Activated T-cell treated with anti-CD3 and anti-CD28 coated beads, Interleukin-2, amount 50 U/mL, for 1 hour (primary cell): Measurements from ENCODE around the gene BAZ1A.
"Not testable (repeated sequence)": the region's sequence is repeated elsewhere in the genome, so short reads cannot be mapped to it uniquely, and the experiment has no call there.

Experiments
- DNase-seq: peaks from one replicate; pipeline ENCODE4 v3.0.0-alpha.2; 2020

Gene BAZ1A

DNA sequence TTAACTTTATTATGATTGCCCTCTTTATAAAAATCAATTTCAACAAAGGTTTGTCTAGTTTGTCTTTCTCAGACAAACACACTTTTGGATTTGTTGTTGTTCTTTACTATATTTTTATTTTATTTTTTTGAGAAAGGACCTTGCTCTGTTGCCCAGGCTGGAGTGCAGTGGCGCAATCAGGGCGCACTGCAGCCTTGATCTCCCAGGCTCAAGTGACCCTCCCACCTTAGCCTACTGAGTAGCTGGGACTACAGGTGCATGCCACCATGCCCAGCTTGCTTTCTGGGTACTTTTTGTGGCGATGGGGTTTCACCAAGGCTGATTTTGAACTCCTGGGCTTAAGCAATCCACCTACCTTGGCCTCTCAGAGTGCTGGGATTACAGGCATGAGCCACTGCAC is 96.4 kb downstream of the BAZ1A start:
- no peak for DNase-seq

DNA sequence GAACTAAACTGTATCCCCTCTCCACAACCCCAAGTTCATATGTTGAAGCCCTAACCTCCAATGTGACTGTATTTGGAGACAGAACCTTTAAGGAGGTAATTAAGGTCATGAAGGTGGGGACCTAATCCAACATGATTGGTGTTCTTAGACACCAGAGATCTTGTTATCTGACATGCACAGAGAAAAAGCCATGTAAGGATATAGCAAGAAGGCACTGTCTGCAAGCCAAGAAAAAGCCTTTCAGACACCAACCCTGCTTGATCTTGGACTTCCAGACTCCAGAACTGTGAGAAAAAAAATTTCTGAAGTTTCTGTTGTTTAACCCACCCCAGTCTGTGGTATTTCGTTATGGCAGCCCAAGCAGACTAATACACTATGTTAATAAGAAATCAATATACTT is 98.5 kb downstream of the BAZ1A start:
- DNase-seq = no peak

DNA sequence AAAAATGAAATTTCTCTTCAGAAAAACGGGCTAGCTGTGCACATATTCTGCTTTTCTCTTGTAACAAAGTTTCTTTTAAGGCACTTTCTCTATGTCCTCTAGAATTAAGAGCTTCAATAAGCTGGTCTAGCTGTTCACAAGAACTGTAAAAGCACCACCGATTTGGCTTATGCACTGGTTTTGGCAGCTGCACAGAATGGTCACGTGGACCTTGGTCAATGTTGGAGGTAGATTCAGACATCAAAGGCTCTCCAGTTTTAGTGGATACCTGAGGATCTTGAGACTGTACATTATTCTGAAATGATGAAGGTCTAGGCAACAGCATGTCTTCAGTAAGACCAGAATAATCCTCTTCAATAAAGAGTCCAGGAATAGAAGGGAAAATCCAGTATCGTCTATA is 99.2 kb downstream of the BAZ1A start:
- DNase-seq = no peak

DNA sequence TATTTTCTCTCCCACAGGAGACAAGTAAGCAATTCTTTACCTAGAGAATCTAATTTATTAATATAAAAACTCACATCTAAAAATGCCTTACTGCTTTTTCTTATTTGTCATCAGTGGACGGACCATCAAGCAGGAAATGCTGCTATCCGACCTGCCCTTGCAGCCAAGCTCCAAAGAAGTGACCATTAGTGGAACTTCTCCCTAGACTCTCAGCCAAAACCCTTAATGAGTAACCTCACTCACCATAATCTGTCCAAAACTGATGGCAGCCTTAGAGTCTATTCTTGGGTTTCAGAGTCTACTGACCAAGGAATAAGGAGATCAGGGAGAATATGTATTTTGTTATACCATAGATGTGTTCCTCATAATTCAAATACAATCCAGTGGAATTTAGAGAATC is 99.8 kb downstream of the BAZ1A start:
- DNase-seq = no peak

DNA sequence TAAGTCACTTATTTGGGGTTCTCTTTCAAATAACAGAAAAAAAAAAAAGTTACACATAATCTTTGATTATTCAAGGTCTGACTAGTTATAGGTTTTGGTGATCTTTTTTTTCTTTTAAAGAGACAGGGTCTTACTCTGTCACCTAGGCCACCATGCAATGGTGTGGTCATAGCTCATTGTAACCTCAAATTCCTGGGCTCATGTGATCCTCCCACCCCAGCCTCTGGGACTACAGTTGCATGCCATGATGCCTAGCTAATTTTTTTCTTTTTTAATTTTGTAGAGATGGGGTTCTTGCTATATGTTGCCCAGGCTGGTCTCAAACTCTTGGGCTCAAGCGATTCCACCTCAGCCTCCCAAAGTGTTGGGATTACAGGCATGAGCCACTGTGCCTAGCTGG is 104.3 kb downstream of the BAZ1A start:
- no peak for DNase-seq

DNA sequence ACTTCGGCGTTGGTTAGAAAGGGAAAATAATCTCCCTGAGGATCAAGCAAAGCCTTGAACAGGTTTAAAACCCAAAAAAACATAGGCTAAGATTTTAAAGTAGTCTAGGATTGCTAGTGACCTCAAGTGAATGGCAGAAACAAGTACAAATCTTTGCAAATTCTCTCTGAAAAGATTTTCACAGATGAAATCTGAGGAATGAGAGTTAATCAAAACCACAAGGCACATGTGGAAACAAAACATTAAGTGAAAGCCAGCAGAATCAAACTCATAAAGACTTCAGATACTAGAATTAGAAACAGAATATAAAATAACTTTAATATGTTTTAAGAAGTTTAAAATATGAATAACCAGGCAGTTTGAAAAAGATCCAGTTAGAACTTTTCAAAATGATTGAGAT is 108.6 kb downstream of the BAZ1A start:
- no peak for DNase-seq

DNA sequence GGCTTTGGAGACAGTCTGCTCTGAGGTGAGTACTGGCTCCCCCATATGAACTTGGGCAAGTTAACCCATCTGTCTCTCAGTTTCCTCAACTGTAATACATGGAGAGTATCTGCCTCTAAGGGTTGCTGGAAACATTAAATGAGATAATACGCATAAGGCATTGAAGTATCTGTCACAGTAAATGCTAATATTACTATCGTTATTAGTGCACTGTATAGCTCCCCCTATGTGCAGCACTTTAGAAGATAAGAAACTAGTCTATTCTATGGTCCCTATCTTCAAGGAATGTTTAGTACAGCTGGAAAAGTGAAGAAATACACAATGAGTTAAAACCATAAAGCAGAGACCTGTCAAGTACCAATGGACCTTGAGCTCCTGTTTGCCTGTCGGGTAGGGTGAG is 109.1 kb downstream of the BAZ1A start:
- no peak for DNase-seq

DNA sequence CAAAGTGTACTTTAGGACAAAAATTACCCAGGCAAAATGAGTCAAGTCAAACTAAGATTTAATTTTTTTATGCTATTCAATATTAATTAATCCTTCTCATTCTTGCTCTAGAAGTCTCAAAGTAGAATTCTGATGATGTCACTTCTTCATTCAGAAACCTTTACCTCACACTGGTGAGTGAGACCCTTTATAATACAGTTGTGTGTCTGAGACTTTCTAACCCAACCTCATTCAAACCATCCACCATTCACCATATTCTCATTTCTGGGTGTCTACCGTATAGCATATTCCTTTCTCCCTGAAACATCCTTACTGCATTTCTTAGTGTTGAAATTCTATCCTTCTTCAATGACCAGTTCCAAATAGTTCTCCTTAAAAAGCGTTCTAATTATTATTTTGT is 119.9 kb downstream of the BAZ1A start:
- DNase-seq = no peak

DNA sequence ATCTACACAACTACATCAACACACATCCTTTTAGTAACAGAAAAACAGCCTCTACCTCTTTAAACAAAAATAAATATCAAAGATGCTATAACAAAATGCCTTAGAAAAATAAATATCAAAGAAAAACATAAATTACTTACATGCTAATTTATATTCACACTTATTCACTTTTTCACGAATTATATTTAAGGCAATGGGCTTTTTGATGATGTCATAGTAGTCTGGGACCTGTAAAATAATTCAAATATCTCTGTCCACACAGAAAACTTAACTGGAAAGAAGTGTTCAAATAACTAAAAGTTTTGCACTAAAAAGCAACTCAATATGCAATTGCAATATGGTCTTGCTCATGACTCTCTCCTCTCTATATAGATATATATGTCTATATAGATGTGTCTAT is 120.5 kb downstream of the BAZ1A start:
- no peak for DNase-seq

DNA sequence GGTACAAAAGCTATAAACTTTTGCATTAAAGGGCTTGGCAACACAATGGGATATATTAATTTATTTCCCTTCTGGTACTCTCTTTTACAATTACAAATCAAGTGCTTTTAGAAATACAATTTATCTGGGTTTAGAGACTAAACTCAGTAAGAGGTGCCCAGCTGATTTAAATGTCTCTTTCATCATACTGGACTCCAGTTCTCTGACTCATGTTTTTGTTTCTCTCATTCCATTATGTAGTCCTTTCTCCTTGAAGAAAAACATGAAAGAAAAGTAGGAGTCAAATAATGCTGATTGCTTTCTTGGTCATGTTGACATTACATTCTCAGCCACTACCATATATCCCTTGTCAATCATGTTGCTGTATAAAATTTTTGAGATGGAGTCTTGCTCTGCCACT is 124.5 kb downstream of the BAZ1A start:
- DNase-seq = no peak

DNA sequence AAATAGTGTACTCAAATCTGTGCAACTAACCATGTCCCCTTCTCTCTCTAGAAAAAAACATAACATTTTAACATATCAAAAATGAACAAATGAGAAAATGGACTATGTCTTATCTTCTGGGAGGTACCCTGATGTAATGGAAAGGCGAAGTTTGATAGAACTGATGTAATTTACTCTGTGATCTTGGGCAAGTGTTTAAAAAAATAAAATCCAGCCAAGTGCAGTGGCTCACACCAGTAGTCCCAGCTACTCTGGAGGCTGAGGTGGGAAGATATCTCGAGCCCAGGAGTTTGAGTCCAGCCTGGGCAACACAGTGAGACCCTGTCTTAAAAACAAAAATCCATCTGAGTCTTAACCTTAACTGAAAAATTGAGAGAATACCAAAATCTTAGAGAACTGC is 124.9 kb downstream of the BAZ1A start:
- no peak for DNase-seq

DNA sequence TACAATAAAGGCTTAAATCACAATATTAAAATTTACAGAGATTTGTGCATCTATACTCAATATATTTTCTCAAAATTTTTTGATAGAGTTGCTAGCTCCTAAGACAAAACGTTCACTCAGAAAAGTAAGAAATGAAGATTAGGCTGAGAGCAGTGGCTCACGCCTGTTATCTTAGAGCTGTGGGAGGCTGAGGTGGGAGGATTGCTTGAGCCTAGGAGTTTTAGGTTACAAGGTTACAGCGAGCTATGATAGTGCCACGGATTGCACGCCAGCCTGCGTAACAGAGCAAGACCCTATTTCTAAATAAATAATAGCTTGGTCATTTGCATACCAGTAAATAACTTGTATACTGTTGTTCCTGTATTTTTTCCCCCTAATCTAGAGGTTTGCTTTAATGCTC is 125.8 kb downstream of the BAZ1A start:
- no peak for DNase-seq

DNA sequence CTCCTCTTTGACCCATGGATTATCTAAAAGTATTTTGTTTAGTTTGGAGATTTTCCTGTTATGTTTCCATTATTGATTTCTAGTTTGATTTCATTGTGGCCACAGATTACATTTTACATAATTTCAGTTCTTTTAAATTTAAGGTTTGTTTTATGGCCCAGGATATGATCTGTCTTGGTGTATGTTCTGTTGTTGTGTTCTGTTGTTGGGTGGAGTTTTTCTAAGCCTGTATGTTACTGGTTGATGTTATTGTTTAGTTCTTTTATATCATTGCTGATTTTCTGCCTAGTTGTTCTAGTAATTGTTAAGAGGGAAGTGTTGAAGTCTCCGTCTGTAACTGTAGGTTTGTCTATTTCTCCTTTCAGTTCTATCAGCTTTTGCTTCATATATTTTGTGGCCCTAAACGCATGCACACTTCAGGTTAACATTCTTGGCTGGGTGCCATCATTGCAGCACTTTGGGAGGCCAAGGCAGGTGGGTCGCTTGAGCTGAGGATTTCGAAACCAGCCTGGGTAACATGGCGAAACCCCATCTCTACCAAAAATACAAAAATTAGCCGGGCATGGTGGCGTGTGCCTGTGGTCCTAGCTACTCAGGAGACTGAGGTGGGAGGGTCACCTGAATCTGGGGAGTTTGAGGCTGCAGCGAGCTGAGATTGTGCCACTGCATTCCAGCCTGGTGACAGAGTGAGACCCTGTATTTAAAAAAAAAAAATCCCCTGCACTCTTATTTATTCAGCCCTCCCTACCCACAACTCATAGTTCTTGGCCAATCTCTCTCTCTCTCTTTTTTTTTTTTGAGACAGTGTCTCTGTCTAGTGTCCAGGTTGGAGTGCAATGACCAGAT is 132.7 kb downstream of the BAZ1A start:
- DNase-seq = no peak

DNA sequence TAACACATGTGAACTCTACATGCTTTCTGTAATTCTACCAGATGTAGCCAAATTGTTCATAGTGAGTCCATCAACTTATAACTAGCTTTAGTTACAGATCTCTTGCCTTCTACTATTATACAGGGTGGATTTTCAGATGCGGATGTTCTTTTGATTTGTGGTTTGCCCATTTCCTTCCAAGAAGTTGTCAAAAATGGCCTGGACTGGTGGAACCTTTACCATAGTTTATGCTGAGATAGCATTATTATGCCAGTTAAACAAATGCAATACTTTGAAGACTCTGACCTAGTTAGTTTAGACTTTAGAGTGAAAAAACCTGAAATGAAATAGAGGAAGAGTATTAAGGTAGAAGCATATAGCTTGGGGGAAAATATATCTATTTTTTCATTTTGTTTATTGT is 133.3 kb downstream of the BAZ1A start:
- DNase-seq = no peak

DNA sequence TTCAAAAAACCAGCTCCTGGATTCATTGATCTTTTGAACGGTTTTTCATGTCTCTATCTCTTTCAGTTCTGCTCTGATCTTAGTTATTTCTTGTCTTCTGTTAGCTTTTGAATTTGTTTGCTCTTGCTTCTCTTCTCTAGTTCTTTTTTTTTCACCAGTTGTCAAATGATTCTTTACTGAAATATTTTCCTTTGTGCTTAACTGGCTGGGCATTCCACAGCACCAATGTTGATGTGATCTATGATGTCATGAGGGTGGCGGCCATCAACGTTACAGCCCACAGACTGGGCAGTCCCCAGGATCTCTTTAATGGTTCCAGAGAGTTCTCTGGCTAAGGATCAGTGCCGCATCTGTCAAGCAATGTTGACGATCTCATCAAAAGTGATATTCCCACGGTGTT is 135.0 kb downstream of the BAZ1A start:
- DNase-seq = not testable (repeated sequence)

DNA sequence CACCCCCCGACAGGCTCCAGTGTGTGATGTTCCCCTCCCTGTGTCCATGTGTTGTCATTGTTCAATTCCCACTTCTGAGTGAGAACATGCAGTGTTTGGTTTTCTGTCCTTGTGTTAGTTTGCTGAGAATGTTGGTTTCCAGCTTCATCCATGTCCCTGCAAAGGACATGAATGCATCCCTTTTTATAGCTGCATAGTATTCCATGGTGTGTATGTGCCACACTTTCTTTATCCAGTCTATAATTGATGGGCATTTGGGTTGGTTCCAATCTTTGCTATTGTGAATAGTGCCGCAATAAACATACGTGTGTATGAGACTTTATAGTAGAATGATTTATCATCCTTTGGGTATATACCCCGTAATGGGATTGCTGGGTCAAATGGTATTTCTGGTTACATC is 138.1 kb downstream of the BAZ1A start:
- DNase-seq = not testable (repeated sequence)

DNA sequence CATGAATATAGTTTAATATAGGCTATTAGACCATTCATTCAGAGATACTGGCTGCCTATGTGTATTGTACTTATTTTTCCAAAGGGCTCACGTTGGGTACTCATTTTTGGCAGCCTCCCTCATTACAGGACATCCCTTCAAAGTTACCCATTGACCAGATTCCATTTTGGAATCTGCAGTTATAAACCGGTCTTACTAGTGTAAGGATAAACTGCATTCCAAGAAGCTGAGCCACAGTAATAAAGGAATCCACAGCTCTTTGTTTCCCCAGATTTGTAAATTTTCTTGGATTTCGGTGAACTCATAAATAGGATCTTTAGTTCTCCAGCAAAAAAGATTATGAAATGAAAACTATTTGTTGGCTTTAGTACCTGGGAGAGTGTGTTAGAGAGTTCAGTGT is 141.9 kb downstream of the BAZ1A start:
- DNase-seq = no peak

DNA sequence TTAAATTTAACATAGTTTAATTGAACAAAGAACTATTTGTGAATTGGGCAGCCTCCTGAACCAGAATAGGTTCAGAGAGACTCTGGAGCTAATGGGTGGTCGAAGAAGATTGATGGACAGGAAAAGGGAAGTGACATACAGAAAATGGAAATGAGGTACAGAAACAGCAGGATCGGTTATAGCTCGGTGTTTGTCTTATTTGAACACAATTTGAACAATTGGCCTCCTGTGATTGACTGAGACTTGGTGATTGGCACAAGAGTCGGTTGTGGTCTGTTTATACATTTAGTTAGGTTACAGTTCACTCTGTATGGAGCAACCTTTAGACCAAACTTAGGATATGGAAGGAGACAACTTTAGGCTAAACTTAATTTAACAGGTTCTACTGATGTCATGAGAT is 142.4 kb downstream of the BAZ1A start:
- no peak for DNase-seq

DNA sequence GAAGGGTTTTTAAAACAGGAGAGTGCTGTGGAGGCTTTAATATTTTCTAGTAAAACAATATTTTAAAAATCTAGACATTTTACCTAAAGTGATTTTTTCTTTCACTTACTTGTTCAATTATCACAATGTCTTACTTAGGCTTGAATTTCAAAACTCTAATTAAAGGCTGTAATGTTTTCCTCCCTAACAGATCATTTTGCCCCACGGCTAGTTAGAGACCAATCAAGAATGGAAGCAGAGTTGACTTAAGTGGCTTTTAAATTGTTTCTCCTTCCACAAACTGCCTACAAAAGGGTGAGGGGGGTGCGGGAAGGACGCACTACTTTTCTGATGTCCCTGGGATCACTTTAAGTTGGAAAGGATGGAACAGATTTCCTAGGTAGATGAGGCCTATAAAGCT is 151.3 kb downstream of the BAZ1A start:
- no peak for DNase-seq

DNA sequence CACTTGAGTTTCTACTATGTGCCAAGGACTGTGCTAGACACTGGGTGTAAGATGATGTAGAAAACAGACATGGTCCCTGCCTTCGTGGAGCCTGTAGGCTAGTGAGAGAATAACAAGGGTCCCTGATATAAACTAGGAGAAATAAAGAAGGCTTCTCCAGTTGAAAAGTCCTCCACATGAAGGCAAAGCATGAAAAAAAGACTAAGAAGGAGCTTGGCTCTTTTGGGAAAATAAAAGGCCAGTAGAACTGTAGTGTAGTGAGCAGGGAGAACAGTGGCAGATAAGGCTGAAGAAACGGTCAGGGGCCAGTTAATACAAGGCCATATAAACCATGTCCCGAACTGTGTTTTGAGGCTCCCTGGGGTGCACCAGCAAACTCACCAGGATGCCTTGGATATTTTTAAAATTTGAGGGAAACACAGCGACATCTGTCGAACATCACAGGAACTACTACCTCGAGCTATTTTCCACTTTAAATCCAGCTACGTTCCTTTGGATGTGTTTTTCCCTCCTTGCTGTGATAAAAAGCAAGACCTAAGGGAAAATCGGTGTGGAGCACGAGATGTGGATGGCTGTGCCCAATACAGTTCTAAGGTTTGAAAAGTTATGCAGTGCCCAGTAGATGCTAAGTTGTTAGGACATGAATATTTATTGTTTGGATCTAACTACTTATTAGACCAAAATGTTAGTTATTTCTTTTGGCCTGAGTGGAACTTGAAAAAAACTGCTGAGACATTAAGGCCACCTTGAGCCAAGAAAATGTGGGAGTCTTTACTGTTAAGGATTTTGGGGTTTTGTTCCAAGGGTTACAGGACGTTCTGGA is 152.2 kb downstream of the BAZ1A start:
- peak; percentile 35 for DNase-seq

DNA sequence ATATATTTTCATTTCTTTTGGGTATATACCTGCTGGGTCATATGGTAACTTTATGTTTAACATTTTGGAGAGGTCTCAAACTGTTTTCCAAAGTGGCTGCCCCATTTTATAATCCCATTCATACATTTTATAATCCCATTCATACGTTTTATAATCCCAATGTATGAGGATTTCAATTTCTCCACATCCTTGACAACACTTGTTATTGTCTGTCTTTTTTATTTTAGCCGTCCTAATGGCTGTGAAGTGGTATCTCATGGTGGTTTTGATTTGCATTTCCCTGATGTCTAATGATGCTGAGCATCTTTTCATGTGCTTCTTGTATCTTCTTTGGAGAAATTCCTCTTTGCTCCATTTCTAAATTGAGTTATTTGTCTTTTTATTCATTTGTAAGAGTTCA is 154.0 kb downstream of the BAZ1A start:
- no peak for DNase-seq

DNA sequence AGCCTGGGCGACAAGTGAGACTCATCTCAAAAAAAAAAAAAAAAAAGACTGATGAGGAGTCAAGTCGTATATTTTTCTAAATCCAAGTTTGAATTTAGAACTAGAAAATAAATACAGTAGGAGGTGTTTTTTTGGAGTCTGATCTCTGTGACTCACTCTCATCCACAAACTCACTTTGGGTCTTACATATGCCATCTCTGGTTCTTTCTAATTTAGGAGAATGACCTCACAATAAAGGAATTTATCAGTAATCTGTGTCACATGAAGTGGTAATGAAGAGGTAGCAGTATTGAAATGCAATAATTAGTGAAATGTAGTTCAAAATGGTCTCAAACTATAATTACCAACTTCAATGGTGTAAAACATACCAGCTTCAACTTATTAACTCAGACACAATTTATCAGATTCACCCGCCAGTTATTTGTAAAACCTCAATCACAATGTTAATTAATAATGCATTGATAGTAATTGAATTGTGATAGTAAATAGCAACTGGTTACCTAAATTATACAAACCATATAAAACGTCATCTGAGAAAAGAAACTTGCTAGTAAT is 156.3 kb downstream of the BAZ1A start:
- no peak for DNase-seq

DNA sequence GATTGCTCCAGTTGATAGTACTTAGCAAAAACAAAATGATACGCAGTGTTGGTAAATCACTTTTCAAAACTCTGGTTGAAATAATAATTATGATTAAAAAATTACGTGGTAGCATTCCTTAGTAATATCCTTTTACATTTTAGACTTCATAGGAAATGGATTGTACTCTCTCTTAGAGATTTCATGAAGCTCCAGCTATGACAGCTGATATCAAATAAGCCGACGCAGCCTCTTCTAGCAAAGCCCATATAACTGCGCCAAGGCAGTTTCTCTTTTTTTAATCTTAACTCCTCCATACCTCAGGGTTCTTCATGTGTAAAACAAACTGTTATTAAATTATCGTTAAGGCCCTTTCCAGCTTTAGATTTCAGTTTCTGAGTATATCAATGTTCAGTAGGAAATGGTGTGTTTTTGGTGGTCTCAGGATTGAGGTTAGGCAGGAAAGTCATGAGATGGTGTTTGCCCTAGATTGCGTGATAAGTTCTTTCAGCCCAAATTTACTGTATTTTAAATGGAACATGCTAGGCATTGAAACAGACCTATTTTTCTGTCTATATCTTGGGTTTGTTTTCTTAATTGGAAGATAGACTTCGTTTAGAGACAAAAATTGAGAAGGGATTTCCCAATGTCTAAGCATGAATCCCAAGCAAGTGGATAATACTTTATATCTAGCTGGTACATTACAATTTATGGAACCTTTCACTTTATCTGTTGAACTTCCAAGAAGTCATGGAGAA is 159.9 kb downstream of the BAZ1A start:
- DNase-seq = no peak
